GM10847 (cell line): ENCODE results near the gene RNF214.

ENCODE experiments used
- POLR2A ChIP-seq: IDR thresholded peaks from 2 replicates; pipeline ENCODE4 v1.6.1; 2011; ENCODE audit not compliant: insufficient read length; ENCODE audit errors: extremely low read depth

RNF214 gene

GRCh38 chr11:117305145-117305544 lies 72.7 kb downstream of the RNF214 start:
- no peak for TF ChIP-seq POLR2A

- TF ChIP-seq POLR2A = no peak
Observed at GRCh38 chr11:117309310-117309709, 76.8 kb downstream of the RNF214 start.

- no peak for TF ChIP-seq POLR2A
Observed at GRCh38 chr11:117313091-117313490, 80.6 kb downstream of the RNF214 start.

GRCh38 chr11:117313828-117314768 lies 81.6 kb downstream of the RNF214 start:
- no peak for TF ChIP-seq POLR2A

GRCh38 chr11:117314840-117315239 lies 82.4 kb downstream of the RNF214 start:
- no peak for TF ChIP-seq POLR2A

GRCh38 chr11:117315285-117316196 lies 83.1 kb downstream of the RNF214 start:
- no peak for TF ChIP-seq POLR2A

- TF ChIP-seq POLR2A = no peak
Observed at GRCh38 chr11:117316197-117316961, 83.9 kb downstream of the RNF214 start, which contains the start of gene BACE1. Gene BACE1, minus strand, starts transcription at chr11:117316256. Its CDS starts 461 bp downstream, at chr11:117315795.

GRCh38 chr11:117318738-117319137 lies 86.3 kb downstream of the RNF214 start:
- TF ChIP-seq POLR2A = no peak

- TF ChIP-seq POLR2A = no peak
Observed at GRCh38 chr11:117319214-117319840, 86.9 kb downstream of the RNF214 start.

GRCh38 chr11:117327567-117328374 lies 95.3 kb downstream of the RNF214 start, which contains the start of gene CEP164:
Gene CEP164, plus strand, starts transcription at chr11:117327854. Its CDS starts 10,733 bp downstream, at chr11:117338587.
- peak; percentile 66 for TF ChIP-seq POLR2A

- no peak for TF ChIP-seq POLR2A
Observed at GRCh38 chr11:117328375-117329010, 96.0 kb downstream of the RNF214 start.

- TF ChIP-seq POLR2A = no peak
Observed at GRCh38 chr11:117332843-117333242, 100.4 kb downstream of the RNF214 start.

GRCh38 chr11:117333917-117334316 lies 101.4 kb downstream of the RNF214 start:
- TF ChIP-seq POLR2A = no peak
